BLaER1 treated with 17β-estradiol and CSF1 and Interleukin-3, amounts not matched to agents 10 nM and 100 nM (cell line): ENCODE data around the gene PCSK6.
A peak's percentile ranks its signal among the peaks of the same experiment; 100 is the strongest.
"Not testable (repeated sequence)": the region's sequence is repeated elsewhere in the genome, so short reads cannot be mapped to it uniquely, and the experiment has no call there.

Source experiments
- H3K27ac ChIP-seq, 11 experiments: shearing (Covaris generic); formaldehyde crosslinking; 2 replicates each; pipeline ENCODE4 v1.8.1; 2022
- H3K27me3 ChIP-seq, 11 experiments: shearing (Covaris generic); formaldehyde crosslinking; 2 replicates each; pipeline ENCODE4 v1.8.1; 2022
- H3K36me3 ChIP-seq, 11 experiments: shearing (Covaris generic); formaldehyde crosslinking; 2 replicates each; pipeline ENCODE4 v1.8.1; 2022
- H3K4me1 ChIP-seq, 10 experiments: shearing (Covaris generic); formaldehyde crosslinking; 2 replicates each; pipeline ENCODE4 v1.8.1; 2022
- H3K4me2 ChIP-seq, 11 experiments: shearing (Covaris generic); formaldehyde crosslinking; 2 replicates each; pipeline ENCODE4 v1.8.1; 2022
- H3K4me3 ChIP-seq, 10 experiments: shearing (Covaris generic); formaldehyde crosslinking; 2 replicates each; pipeline ENCODE4 v1.8.1; 2022
- H3K9ac ChIP-seq, 11 experiments: shearing (Covaris generic); formaldehyde crosslinking; 2 replicates each; pipeline ENCODE4 v1.8.1; 2022
- H3K9me3 ChIP-seq, 11 experiments: shearing (Covaris generic); formaldehyde crosslinking; replicated peaks in 1 of 11; 2 replicates each; pipeline ENCODE4 v1.8.1; 2022
- H4K20me1 ChIP-seq, 11 experiments: shearing (Covaris generic); formaldehyde crosslinking; 2 replicates each; pipeline ENCODE4 v1.8.1; 2022
- Cebpa-rat ChIP-seq, 11 experiments: shearing (Covaris generic); IDR thresholded peaks; 2 replicates each; pipeline ENCODE4 v1.8.1; 2022

PCSK6 gene

GRCh38 chr15:101469520-101470288 lies 19.8 kb downstream of the PCSK6 start:
- TF ChIP-seq Cebpa-rat (IDR thresholded peaks at IDR 0.05) = no peak
- Histone ChIP-seq H3K27me3 (no peaks in the 10 kb centered on the region), H3K9me3 (peaks cover 12 to 25% (median 19%) of the 10 kb centered on the region in 11 experiments), H3K4me3 (no peak overlapping the region), H3K4me1 (no peaks in the 10 kb centered on the region), H3K36me3 (0 out of 22 replicates have a peak, but pooled peaks cover 0 to 5% (median 0%) of the 10 kb centered on the region in 11 experiments), H3K27ac (no peak overlapping the region), H4K20me1 (no peaks in the 10 kb centered on the region), H3K4me2 (no peak overlapping the region), H3K9ac (no peak overlapping the region)

- Histone ChIP-seq H3K9ac (no peak overlapping the region), H4K20me1 (no peaks in the 10 kb centered on the region), H3K4me1 (peaks cover 0 to 8% (median 5%) of the 10 kb centered on the region in 10 experiments; a peak in 12 of 20 replicates), H3K4me3 (no peak overlapping the region), H3K9me3 (peaks cover 12 to 31% (median 20%) of the 10 kb centered on the region in 11 experiments), H3K27ac (no peak overlapping the region), H3K4me2 (no peak overlapping the region), H3K36me3 (0 out of 22 replicates have a peak, but pooled peaks cover 0 to 5% (median 0%) of the 10 kb centered on the region in 11 experiments), H3K27me3 (no peaks in the 10 kb centered on the region)
- TF ChIP-seq Cebpa-rat (IDR thresholded peaks at IDR 0.05) = no peak
These were observed 23.3 kb downstream of the PCSK6 start for GRCh38 chr15:101466188-101466587.

GRCh38 chr15:101464999-101465669 lies 24.4 kb downstream of the PCSK6 start:
- no peak overlapping the region for H3K4me2 ChIP-seq
- H3K4me3 ChIP-seq = no peak overlapping the region
- no peak overlapping the region for H3K9ac ChIP-seq
- H3K27ac ChIP-seq = no peak overlapping the region
- H4K20me1 ChIP-seq = no peaks in the 10 kb centered on the region
- H3K27me3 ChIP-seq = no peaks in the 10 kb centered on the region
- TF ChIP-seq Cebpa-rat (IDR thresholded peaks at IDR 0.05) = no peak
- H3K4me1 ChIP-seq = peaks cover 0 to 18% (median 12%) of the 10 kb centered on the region in 10 experiments; a peak in 13 of 20 replicates
- H3K36me3 ChIP-seq = 0 out of 22 replicates have a peak, but pooled peaks cover 0 to 5% (median 0%) of the 10 kb centered on the region in 11 experiments
- H3K9me3 ChIP-seq = peaks cover 12 to 31% (median 20%) of the 10 kb centered on the region in 11 experiments

- Histone ChIP-seq H3K36me3 (0 out of 22 replicates have a peak, but pooled peaks cover 0 to 5% (median 0%) of the 10 kb centered on the region in 11 experiments), H3K9ac (no peak overlapping the region), H3K4me1 (peaks cover 0 to 25% (median 17%) of the 10 kb centered on the region in 10 experiments; a peak in 13 of 20 replicates), H3K27me3 (no peaks in the 10 kb centered on the region), H3K9me3 (peaks cover 12 to 31% (median 20%) of the 10 kb centered on the region in 11 experiments), H3K27ac (no peak overlapping the region), H3K4me3 (no peak overlapping the region), H4K20me1 (no peaks in the 10 kb centered on the region), H3K4me2 (no peak overlapping the region)
- TF ChIP-seq Cebpa-rat (IDR thresholded peaks at IDR 0.05) = no peak
These were observed 25.1 kb downstream of the PCSK6 start for GRCh38 chr15:101464256-101464998.

- H3K4me2 ChIP-seq = peak overlapping the region in 1 of 11 experiments; percentile 3; a peak in 3 of 22 replicates
- not testable (repeated sequence) for H3K27ac ChIP-seq, H3K4me3 ChIP-seq, H3K36me3 ChIP-seq, H3K27me3 ChIP-seq, H4K20me1 ChIP-seq, H3K9ac ChIP-seq
- peaks cover 6 to 33% (median 24%) of the 10 kb centered on the region in 10 experiments for H3K4me1 ChIP-seq
- peaks cover 12 to 31% (median 20%) of the 10 kb centered on the region in 11 experiments for H3K9me3 ChIP-seq
These were observed 25.8 kb downstream of the PCSK6 start for GRCh38 chr15:101463696-101464095.

- no peak overlapping the region for H3K4me3 ChIP-seq
- peaks cover 12 to 31% (median 20%) of the 10 kb centered on the region in 11 experiments for H3K9me3 ChIP-seq
- no peak overlapping the region for H3K9ac ChIP-seq
- no peaks in the 10 kb centered on the region for H4K20me1 ChIP-seq
- H3K27me3 ChIP-seq = peaks cover 0 to 2% (median 0%) of the 10 kb centered on the region in 11 experiments; a peak in 1 of 22 replicates
- no peak overlapping the region for H3K27ac ChIP-seq
- H3K4me1 ChIP-seq = peaks cover 10 to 37% (median 29%) of the 10 kb centered on the region in 10 experiments
- H3K4me2 ChIP-seq = peak overlapping the region in 2 of 11 experiments; percentile 3 to 34; a peak in 4 of 22 replicates
- H3K36me3 ChIP-seq = 0 out of 22 replicates have a peak, but pooled peaks cover 0 to 5% (median 0%) of the 10 kb centered on the region in 11 experiments
- TF ChIP-seq Cebpa-rat (IDR thresholded peaks at IDR 0.05) = no peak
These were observed 26.2 kb downstream of the PCSK6 start for GRCh38 chr15:101463270-101463669.

GRCh38 chr15:101461097-101461496 lies 28.4 kb downstream of the PCSK6 start:
- Histone ChIP-seq H4K20me1 (no peaks in the 10 kb centered on the region), H3K4me2 (peak overlapping the region in 6 of 11 experiments; percentile 23 to 92 (median 80); a peak in 10 of 22 replicates), H3K36me3 (0 out of 22 replicates have a peak, but pooled peaks cover 0 to 1% (median 0%) of the 10 kb centered on the region in 11 experiments), H3K27ac (no peak overlapping the region), H3K4me1 (peaks cover 32 to 56% (median 48%) of the 10 kb centered on the region in 10 experiments), H3K27me3 (peaks cover 0 to 9% (median 0%) of the 10 kb centered on the region in 11 experiments; a peak in 1 of 22 replicates), H3K9ac (no peak overlapping the region), H3K9me3 (peaks cover 7 to 20% (median 15%) of the 10 kb centered on the region in 11 experiments), H3K4me3 (no peak overlapping the region)
- no peak for TF ChIP-seq Cebpa-rat (IDR thresholded peaks at IDR 0.05)

GRCh38 chr15:101459579-101460300 lies 29.8 kb downstream of the PCSK6 start:
- H4K20me1 ChIP-seq = no peaks in the 10 kb centered on the region
- TF ChIP-seq Cebpa-rat (IDR thresholded peaks at IDR 0.05) = no peak
- peaks cover 0 to 9% (median 0%) of the 10 kb centered on the region in 11 experiments; a peak in 1 of 22 replicates for H3K27me3 ChIP-seq
- H3K9ac ChIP-seq = no peak overlapping the region
- H3K4me2 ChIP-seq = peak overlapping the region in 7 of 11 experiments; percentile 2 to 92 (median 85); a peak in 12 of 22 replicates
- H3K36me3 ChIP-seq = no peaks in the 10 kb centered on the region
- no peak overlapping the region for H3K27ac ChIP-seq
- peaks cover 46 to 70% (median 61%) of the 10 kb centered on the region in 10 experiments for H3K4me1 ChIP-seq
- H3K9me3 ChIP-seq = peaks cover 0 to 8% (median 3%) of the 10 kb centered on the region in 11 experiments; a peak in 8 of 22 replicates
- no peak overlapping the region for H3K4me3 ChIP-seq
